K562 treated with DMSO at 1 percent for 4 hours (cell line): Measurements from ENCODE around the gene SEC31B. TPM values are rescaled to one million over a fixed set of nuclear protein-coding genes. Genes with fewer than 3 reads are reported as not detected.

Source experiments
- total RNA-seq: library from RNA; unstranded; fragments of 300-600 nt; gene quantifications from 2 replicates; pipeline ENCODE4 v1.2.3, GENCODE V29; 2022; ENCODE audit not compliant: insufficient read depth

Gene SEC31B
- total RNA-seq, result 1.8 and 2.6 TPM in 2 replicates

GRCh38 chr10:100519311-100520051 lies at the start of gene SEC31B:
SEC31B (minus strand) TSS chr10:100519861; CDS start chr10:100516952, 2,909 bp downstream.

GRCh38 chr10:100535715-100536353 lies 16.2 kb upstream of the SEC31B start, which contains the start of gene HIF1AN:
HIF1AN (plus strand) TSS chr10:100535943; CDS start chr10:100535959, 16 bp downstream.

GRCh38 chr10:100529475-100530298 lies 10.0 kb upstream of the SEC31B start, which contains the start of gene NDUFB8:
NDUFB8 (minus strand) TSS chr10:100529871; CDS start chr10:100529851, 20 bp downstream.

GRCh38 chr10:100462709-100463108 lies 57.0 kb downstream of the SEC31B start, which contains the start of gene WNT8B:
WNT8B (plus strand) TSS chr10:100463009; CDS start chr10:100463169, 160 bp downstream.

Other genes starting within 250 kb of the SEC31B start
- 25.1 and 31.5 TPM in 2 replicates for gene BLOC1S2, start 233.2 kb downstream of the SEC31B start, total RNA-seq
- not detected in 2 replicates for gene PKD2L1, start 189.6 kb downstream of the SEC31B start, total RNA-seq
- 132 and 190 TPM in 2 replicates for gene SCD, start 172.6 kb downstream of the SEC31B start, total RNA-seq
- not detected in 2 replicates for gene WNT8B, start 56.9 kb downstream of the SEC31B start, total RNA-seq
- 180 and 208 TPM in 2 replicates for gene NDUFB8, start 10.0 kb upstream of the SEC31B start, total RNA-seq
- 2.4 and 2.9 TPM in 2 replicates for gene HIF1AN, start 16.1 kb upstream of the SEC31B start, total RNA-seq
- not detected in 2 replicates for gene PAX2, start 225.7 kb upstream of the SEC31B start, total RNA-seq